HG02571 (cell line): ENCODE measurements around the gene FBXW4.

Experiments used
- ATAC-seq: cut with Tn5 transposase; IDR thresholded peaks from one replicate; pipeline ENCODE4 v1.9.1; 2021; ENCODE audit warnings: mild to moderate bottlenecking, moderate library complexity; ENCODE audit not compliant: unreplicated experiment

FBXW4 gene

GRCh38 chr10:101569622-101570427, 125.1 kb downstream of the FBXW4 start:
- ATAC-seq = no peak

GRCh38 chr10:101569323-101569621, 125.7 kb downstream of the FBXW4 start:
- no peak for ATAC-seq

GRCh38 chr10:101568054-101568745, 126.8 kb downstream of the FBXW4 start:
- ATAC-seq = no peak

- ATAC-seq = no peak
These were observed 127.6 kb downstream of the FBXW4 start for GRCh38 chr10:101567165-101568006.

- ATAC-seq = no peak
These were observed 128.4 kb downstream of the FBXW4 start for GRCh38 chr10:101566333-101567164.

GRCh38 chr10:101565936-101566332, 129.0 kb downstream of the FBXW4 start:
- ATAC-seq = no peak

GRCh38 chr10:101565370-101565900, 129.5 kb downstream of the FBXW4 start:
- ATAC-seq = no peak

- no peak for ATAC-seq
These were observed 130.4 kb downstream of the FBXW4 start for GRCh38 chr10:101564490-101564991.

- no peak for ATAC-seq
These were observed 131.4 kb downstream of the FBXW4 start for GRCh38 chr10:101563497-101564040.

GRCh38 chr10:101563007-101563406, 132.0 kb downstream of the FBXW4 start:
- no peak for ATAC-seq

- ATAC-seq = no peak
These were observed 132.7 kb downstream of the FBXW4 start for GRCh38 chr10:101562231-101562630.

- ATAC-seq = no peak
These were observed 133.7 kb downstream of the FBXW4 start for GRCh38 chr10:101561068-101561915.
